GM18861 (cell line): ENCODE results near the gene ANLN.
"Not testable (repeated sequence)": the region's sequence is repeated elsewhere in the genome, so short reads cannot be mapped to it uniquely, and the experiment has no call there.

Experiments used
- ATAC-seq: cut with Tn5 transposase; IDR thresholded peaks from one replicate; pipeline ENCODE4 v1.9.1; 2021; ENCODE audit not compliant: unreplicated experiment

Gene ANLN

GRCh38 chr7:36497176-36497575 is 107.5 kb downstream of the ANLN start:
- not testable (repeated sequence) for ATAC-seq

- ATAC-seq: no peak
These were observed 108.1 kb downstream of the ANLN start for GRCh38 chr7:36497775-36498174.
